Activated T-helper 2 cell treated with anti-CD3 and anti-CD28 coated beads, Interferon-gamma antibody, Interleukin-2, Interleukin-4, amounts not matched to agents 10 μg/mL and 5 μg/mL and 100 μg/mL, durations not matched to agents 14 hours and 24 hours and 36 hours (primary cell): Measurements from ENCODE around the gene ANAPC13. TPM values are rescaled to one million over a fixed set of nuclear protein-coding genes. Genes with fewer than 3 reads are reported as not detected.

Source experiments
- DNase-seq: peaks from one replicate; pipeline ENCODE4 v3.0.0; 2021; ENCODE audit warnings: low spot score
- H3K27ac Mint-ChIP-seq: one replicate; pipeline ENCODE4 v1.8.0; 2021; ENCODE audit warnings: mixed read lengths
- H3K27me3 Mint-ChIP-seq: one replicate; pipeline ENCODE4 v1.8.0; 2021; ENCODE audit warnings: low read depth, mixed read lengths
- H3K36me3 Mint-ChIP-seq: one replicate; pipeline ENCODE4 v1.8.0; 2021; ENCODE audit warnings: low read depth, mixed read lengths
- H3K4me1 Mint-ChIP-seq: one replicate; pipeline ENCODE4 v1.8.0; 2021; ENCODE audit warnings: low read depth, mixed read lengths
- H3K4me3 Mint-ChIP-seq: one replicate; pipeline ENCODE4 v1.8.0; 2021; ENCODE audit warnings: low read depth, mild to moderate bottlenecking, moderate library complexity, mixed read lengths
- H3K9me3 Mint-ChIP-seq: one replicate; pipeline ENCODE4 v1.8.0; 2021; ENCODE audit warnings: mixed read lengths
- intact Hi-C: fragments of 100-400 bp; cut with micrococcal nuclease; formaldehyde crosslinking; loops from one replicate; pipeline ENCODE4 v1.15.1; 2023
- total RNA-seq: library from RNA; stranded (reverse); gene quantifications from 2 replicates; pipeline ENCODE4 v1.2.3, GENCODE V29; 2022

Gene ANAPC13
- total RNA-seq, 1 donor from 2014 or later = 27.3 TPM

- no peak overlapping the region for H3K4me3 Mint-ChIP-seq
- H3K27me3 Mint-ChIP-seq = peaks cover 17% of the 10 kb centered on the region
- intact Hi-C loops = no loop called here
Observed at GRCh38 chr3:134441821-134442220, 44.0 kb downstream of the ANAPC13 start.

GRCh38 chr3:134441321-134441720 lies 44.5 kb downstream of the ANAPC13 start:
- no peak for DNase-seq
- peaks cover 17% of the 10 kb centered on the region for H3K27me3 Mint-ChIP-seq
- H3K9me3 Mint-ChIP-seq = peaks cover 11% of the 10 kb centered on the region
- no peak overlapping the region for H3K4me3 Mint-ChIP-seq
- intact Hi-C loops = no loop called here
- H3K36me3 Mint-ChIP-seq = no peaks in the 10 kb centered on the region
- no peaks in the 10 kb centered on the region for H3K4me1 Mint-ChIP-seq
- no peak overlapping the region for H3K27ac Mint-ChIP-seq

More at GRCh38 chr3:134441821-134442220, 44.0 kb downstream of the ANAPC13 start:
- no peaks in the 10 kb centered on the region for H3K4me1 Mint-ChIP-seq
- H3K9me3 Mint-ChIP-seq = peaks cover 11% of the 10 kb centered on the region
- DNase-seq = no peak
- H3K36me3 Mint-ChIP-seq = no peaks in the 10 kb centered on the region
- no peak overlapping the region for H3K27ac Mint-ChIP-seq

DNA sequence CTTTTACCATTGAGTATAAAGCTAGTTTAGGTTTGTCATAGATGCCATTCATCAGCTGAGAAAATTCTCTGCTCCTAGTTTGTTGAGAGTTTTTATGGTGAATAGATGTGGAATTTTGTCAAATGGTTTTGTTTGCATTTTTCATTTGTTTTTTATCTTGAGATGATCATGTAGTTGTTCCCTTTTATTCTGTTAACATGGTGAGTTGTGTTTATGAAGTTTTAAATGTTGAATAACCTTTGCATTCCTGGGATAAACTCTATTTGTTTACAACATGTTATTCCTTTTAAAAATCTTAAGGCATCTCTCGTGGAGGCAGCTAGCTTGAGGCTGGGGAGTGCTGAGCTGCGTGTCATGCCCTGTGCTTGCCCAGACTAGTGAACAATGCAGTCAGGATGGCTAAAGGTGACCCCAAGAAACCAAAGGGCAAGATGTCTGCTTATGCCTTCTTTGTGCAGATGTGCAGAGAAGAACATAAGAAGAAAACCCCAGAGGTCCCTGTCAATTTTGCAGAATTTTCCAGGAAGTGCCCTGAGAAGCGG lies 48.5 kb downstream of the ANAPC13 start:
- intact Hi-C loops = no loop called here
- Mint-ChIP-seq H3K4me3 (no peak overlapping the region), H3K27me3 (peaks cover 19% of the 10 kb centered on the region), H3K27ac (no peak overlapping the region), H3K36me3 (no peaks in the 10 kb centered on the region), H3K9me3 (no peaks in the 10 kb centered on the region), H3K4me1 (no peaks in the 10 kb centered on the region)
- no peak for DNase-seq

- Mint-ChIP-seq H3K9me3 (no peaks in the 10 kb centered on the region), H3K4me3 (no peak overlapping the region), H3K27me3 (peaks cover 15% of the 10 kb centered on the region), H3K27ac (no peak overlapping the region), H3K36me3 (no peaks in the 10 kb centered on the region), H3K4me1 (no peaks in the 10 kb centered on the region)
- intact Hi-C loops = no loop called here
- DNase-seq = no peak
Observed at GRCh38 chr3:134432236-134432635, 53.5 kb downstream of the ANAPC13 start.

DNA sequence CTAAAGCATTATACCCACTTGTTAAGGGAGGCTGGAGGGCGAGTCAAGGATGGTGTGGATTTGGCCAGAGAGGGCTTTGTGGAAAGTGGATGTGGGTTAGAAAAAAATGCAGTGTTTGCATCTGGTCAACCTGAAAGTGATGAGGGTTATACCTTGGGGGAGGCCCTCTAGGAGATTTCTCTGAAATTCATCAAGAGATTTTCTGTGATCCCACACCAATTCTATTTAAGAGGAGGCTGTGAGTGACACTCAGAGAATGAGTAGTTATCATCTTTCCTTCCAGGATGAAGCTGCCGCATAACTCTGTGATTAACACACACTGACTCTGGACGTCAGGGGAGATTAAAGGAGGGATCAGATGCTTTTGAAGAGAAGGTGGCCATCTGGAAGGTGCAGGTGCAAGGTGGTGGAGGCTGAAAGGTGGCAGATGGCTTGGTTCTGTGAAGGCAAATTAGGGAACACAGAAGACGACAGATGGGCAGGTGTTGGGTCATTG lies 54.8 kb downstream of the ANAPC13 start:
- no peak for DNase-seq
- H3K4me3 Mint-ChIP-seq = no peak overlapping the region
- H3K4me1 Mint-ChIP-seq = no peaks in the 10 kb centered on the region
- no peaks in the 10 kb centered on the region for H3K36me3 Mint-ChIP-seq
- no peaks in the 10 kb centered on the region for H3K9me3 Mint-ChIP-seq
- intact Hi-C loops = no loop called here
- H3K27me3 Mint-ChIP-seq = peaks cover 15% of the 10 kb centered on the region
- H3K27ac Mint-ChIP-seq = no peak overlapping the region

DNA sequence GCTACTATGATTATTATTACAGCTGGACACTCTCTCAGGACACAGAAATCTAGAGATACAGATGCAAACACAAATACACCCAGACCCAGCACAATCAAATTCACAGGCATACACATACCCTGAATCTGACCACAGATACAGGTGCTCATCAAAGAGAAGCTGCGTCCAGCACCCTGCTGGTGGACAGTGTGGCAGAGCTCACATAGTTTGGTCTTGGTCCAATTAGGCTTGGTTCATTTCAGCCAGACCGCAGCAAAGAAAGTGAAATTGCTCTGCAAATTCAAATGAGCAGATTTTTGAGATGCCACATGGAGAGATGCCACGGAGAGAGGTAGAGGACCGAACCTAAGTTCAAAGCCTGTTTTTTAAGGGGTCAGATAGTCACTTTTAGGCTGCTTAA lies 55.6 kb downstream of the ANAPC13 start:
- Mint-ChIP-seq H3K4me3 (no peak overlapping the region), H3K27ac (no peak overlapping the region), H3K36me3 (no peaks in the 10 kb centered on the region), H3K9me3 (no peaks in the 10 kb centered on the region), H3K27me3 (peaks cover 15% of the 10 kb centered on the region), H3K4me1 (no peaks in the 10 kb centered on the region)
- no peak for DNase-seq
- intact Hi-C loops = no loop called here

DNA sequence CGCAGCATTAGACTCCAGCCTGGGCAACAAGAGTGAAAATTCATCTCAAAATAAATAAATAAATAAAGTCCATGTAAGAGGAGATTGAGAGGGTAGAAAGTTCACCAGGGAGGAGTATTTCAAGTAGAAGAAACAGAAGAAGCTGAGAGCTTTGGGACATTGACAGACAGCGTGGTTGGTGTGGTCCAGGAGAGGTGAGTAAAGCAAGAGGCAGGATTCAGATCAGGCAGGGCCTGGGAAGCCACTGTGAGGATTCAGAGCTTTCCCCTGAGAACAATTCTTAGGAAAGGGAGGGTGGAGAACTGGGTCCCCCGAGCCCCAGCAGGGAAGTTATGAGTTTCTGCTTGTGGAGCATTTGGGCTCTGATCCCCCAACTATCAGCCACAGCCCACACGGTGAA lies 57.4 kb downstream of the ANAPC13 start:
- no peaks in the 10 kb centered on the region for H3K4me1 Mint-ChIP-seq
- H3K27ac Mint-ChIP-seq = no peak overlapping the region
- no peak for DNase-seq
- no peaks in the 10 kb centered on the region for H3K36me3 Mint-ChIP-seq
- no peak overlapping the region for H3K4me3 Mint-ChIP-seq
- H3K9me3 Mint-ChIP-seq = no peaks in the 10 kb centered on the region
- peaks cover 13% of the 10 kb centered on the region for H3K27me3 Mint-ChIP-seq
- intact Hi-C loops = no loop called here

Other genes starting within 250 kb of the ANAPC13 start
- 15.8 and 18.4 TPM in 2 replicates for gene RYK, start 235.1 kb downstream of the ANAPC13 start, total RNA-seq
- not detected in 2 replicates for gene AMOTL2, start 111.5 kb downstream of the ANAPC13 start, total RNA-seq
- gene CEP63, start 72 bp upstream of the ANAPC13 start, total RNA-seq = 18.0 and 20.1 TPM in 2 replicates
- not detected in 2 replicates for gene KY, start 165.0 kb upstream of the ANAPC13 start, total RNA-seq